Hepatocyte (in vitro differentiated cells): ENCODE measurements around the gene MME.

ENCODE experiments used
- CTCF ChIP-seq: fragments of 200-600 bp; sonication (generic); IDR thresholded peaks from 2 replicates; pipeline ENCODE4 v1.5.1; 2016; ENCODE audit warnings: antibody characterized with exemption, mild to moderate bottlenecking; ENCODE audit not compliant: poor library complexity
- EZH2phosphoT487 ChIP-seq: fragments of 200-600 bp; sonication (generic); IDR thresholded peaks from one replicate; pipeline ENCODE4 v1.6.1; 2018; ENCODE audit warnings: antibody characterized with exemption, mild to moderate bottlenecking, low read depth, moderate library complexity; ENCODE audit not compliant: unreplicated experiment, severe bottlenecking

GRCh38 chr3:155053756-155054155 is 26.4 kb upstream of the MME start:
- no peak for TF ChIP-seq CTCF
- no peak for TF ChIP-seq EZH2phosphoT487
